SK-N-SH (cell line): ENCODE measurements around the gene NUAK1. TPM values are rescaled to one million over a fixed set of nuclear protein-coding genes. Genes with fewer than 3 reads are reported as not detected.

Source experiments
- CTCF ChIA-PET: fragments of 300-600, 350-600 bp; formaldehyde crosslinking; extraction: SDS; loops from one replicate; lab custom pipeline; 2021; lab: Yijun Ruan, JAX
- POLR2A ChIA-PET: fragments of 350-600 bp; sonication (Branson Sonifier 250); formaldehyde crosslinking; extraction: SDS; loops from one replicate; lab custom pipeline; 2020; ENCODE audit warnings: antibody characterized with exemption, inconsistent platforms; lab: Yijun Ruan, JAX
- DNase-seq: peaks from one replicate; pipeline ENCODE4 v3.0.0; 2012
- H2AFZ ChIP-seq: fragments of 200-600 bp; sonication (generic); 2 replicates; pipeline ENCODE4 v1.8.1; 2016; ENCODE audit warnings: antibody characterized with exemption, mild to moderate bottlenecking, low read depth
- H3F3A ChIP-seq: fragments of 200-600 bp; sonication (generic); replicated peaks from 2 replicates; pipeline ENCODE3; 2016; ENCODE audit warnings: antibody characterized with exemption, mild to moderate bottlenecking; ENCODE audit not compliant: insufficient read depth
- H3K27ac ChIP-seq, 2 experiments: fragments of 200-500 bp in 1 of 2; fragments of 200-600 bp in 1 of 2; sonication (Bioruptor generic) in 1 of 2; sonication (generic), shearing (Covaris generic) in 1 of 2; 2 replicates each; pipeline versions ENCODE4 v1.5.1 to v1.6.1; 2014 to 2016; ENCODE audit warnings: low read depth in 2 of 2, inconsistent platforms in 1 of 2, low read length in 1 of 2, mild to moderate bottlenecking in 1 of 2, mixed read lengths in 1 of 2
- H3K27me3 ChIP-seq: fragments of 200-600 bp; sonication (generic), shearing (Covaris generic); 2 replicates; pipeline ENCODE4 v1.6.1; 2016; ENCODE audit warnings: mixed run types; ENCODE audit not compliant: insufficient read depth
- H3K36me3 ChIP-seq, 2 experiments: fragments of 200-500 bp in 1 of 2; fragments of 200-600 bp in 1 of 2; sonication (Bioruptor generic) in 1 of 2; sonication (generic) in 1 of 2; replicated peaks in 1 of 2; 2 replicates each; pipeline versions ENCODE3 to v1.5.1; 2014 to 2016; ENCODE audit warnings: low read length in 1 of 2, mild to moderate bottlenecking in 1 of 2; ENCODE audit not compliant: insufficient read depth in 2 of 2, control insufficient read depth in 1 of 2
- H3K4me1 ChIP-seq, 2 experiments: fragments of 200-500 bp in 1 of 2; fragments of 200-600 bp in 1 of 2; sonication (Bioruptor generic) in 1 of 2; sonication (generic), shearing (Covaris generic) in 1 of 2; 2 replicates each; pipeline versions ENCODE4 v1.5.1 to v1.6.1; 2014 to 2016; ENCODE audit warnings: low read depth in 1 of 2, low read length in 1 of 2, mixed run types in 1 of 2; ENCODE audit not compliant: insufficient read depth in 2 of 2, control insufficient read depth in 1 of 2
- H3K4me2 ChIP-seq: fragments of 200-600 bp; sonication (generic), shearing (Covaris generic); 2 replicates; pipeline ENCODE4 v1.6.1; 2017; ENCODE audit warnings: mixed run types
- H3K4me3 ChIP-seq, 2 experiments: fragments of 200-500 bp in 1 of 2; fragments of 200-600 bp in 1 of 2; sonication (Bioruptor generic) in 1 of 2; sonication (generic), shearing (Covaris generic) in 1 of 2; 2 replicates each; pipeline versions ENCODE4 v1.5.1 to v1.8.1; 2014 to 2016; ENCODE audit warnings: low read depth in 2 of 2, inconsistent platforms in 1 of 2, low read length in 1 of 2, mild to moderate bottlenecking in 1 of 2, mixed read lengths in 1 of 2, moderate library complexity in 1 of 2
- H3K79me2 ChIP-seq: fragments of 200-600 bp; sonication (generic); 2 replicates; pipeline ENCODE4 v1.8.1; 2017; ENCODE audit warnings: mild to moderate bottlenecking; ENCODE audit not compliant: insufficient read depth
- H3K9ac ChIP-seq: fragments of 200-600 bp; sonication (generic); 2 replicates; pipeline ENCODE4 v1.6.1; 2017; ENCODE audit warnings: mixed run types
- H3K9me2 ChIP-seq: fragments of 200-600 bp; sonication (generic); 2 replicates; pipeline ENCODE4 v1.6.1; 2017; ENCODE audit warnings: mixed run types
- H3K9me3 ChIP-seq: fragments of 200-600 bp; sonication (generic); 2 replicates; pipeline ENCODE4 v1.6.1; 2017; ENCODE audit warnings: mixed run types, mild to moderate bottlenecking, moderate library complexity
- H4K20me1 ChIP-seq: fragments of 200-600 bp; sonication (generic); 2 replicates; pipeline ENCODE4 v1.6.1; 2017; ENCODE audit warnings: mild to moderate bottlenecking, mixed run types; ENCODE audit not compliant: insufficient read depth
- EP300 ChIP-seq, 2 experiments: IDR thresholded peaks; 2 replicates each; pipeline versions ENCODE4 v1.4.0 to v1.6.1; 2012; ENCODE audit warnings: borderline replicate concordance in 1 of 2, low read depth in 1 of 2, low read length in 1 of 2
- FOXM1 ChIP-seq: IDR thresholded peaks from 2 replicates; pipeline ENCODE4 v1.4.0; 2012; ENCODE audit warnings: low read depth, mild to moderate bottlenecking
- JUND ChIP-seq: IDR thresholded peaks from 2 replicates; pipeline ENCODE4 v1.4.0; 2012
- MEF2A ChIP-seq: IDR thresholded peaks from 2 replicates; pipeline ENCODE4 v1.4.0; 2012; ENCODE audit warnings: low read depth, borderline replicate concordance
- MXI1 ChIP-seq: IDR thresholded peaks from 2 replicates; pipeline ENCODE4 v1.6.1; 2012; ENCODE audit warnings: mild to moderate bottlenecking, low read depth, low read length, improper control_type of control experiment
- POLR2AphosphoS5 ChIP-seq: IDR thresholded peaks from 2 replicates; pipeline ENCODE4 v1.6.1; 2012; ENCODE audit warnings: low read depth, low read length
- RFX5 ChIP-seq: IDR thresholded peaks from 2 replicates; pipeline ENCODE4 v1.6.1; 2012; ENCODE audit warnings: mild to moderate bottlenecking, improper control_type of control experiment, low read length
- RXRA ChIP-seq: IDR thresholded peaks from 2 replicates; pipeline ENCODE4 v1.4.0; 2012; ENCODE audit warnings: low read depth, mild to moderate bottlenecking, borderline replicate concordance
- YY1 ChIP-seq: IDR thresholded peaks from 2 replicates; pipeline ENCODE4 v1.4.0; 2012; ENCODE audit warnings: low read depth, mild to moderate bottlenecking
- ZBTB33 ChIP-seq: IDR thresholded peaks from 2 replicates; pipeline ENCODE4 v1.4.0; 2012; ENCODE audit warnings: low read depth, borderline replicate concordance
- WGBS: methylation state at CpG from one replicate; pipeline ENCODE4 v1.1.6; 2017; ENCODE audit warnings: low lambda C conversion rate; 5-methylcytosine and 5-hydroxymethylcytosine counted together
- polyA plus RNA-seq, 3 experiments: library from polyadenylated mRNA; depleted of rRNA; stranded (reverse); fragments of >200 nt; gene quantifications; 2 replicates each; pipeline ENCODE4 v1.2.3, GENCODE V29; 2012
- TF ChIP-seq, protein P1 (sequence below): fragments of 150-350 bp; IDR thresholded peaks from 2 replicates; pipeline ENCODE4 v1.6.1; 2017; ENCODE audit warnings: antibody characterized with exemption, low read length, low read depth, borderline replicate concordance
- TF ChIP-seq, protein P2 (sequence below): fragments of 200-600 bp; sonication (generic); IDR thresholded peaks from 2 replicates; pipeline ENCODE4 v1.6.1; 2017; ENCODE audit warnings: antibody characterized with exemption, mild to moderate bottlenecking, moderate library complexity

NUAK1 gene
- polyA plus RNA-seq, 1 of the 3 experiments (the other 2 are of a cell fraction), result 8.1 TPM

DNA sequence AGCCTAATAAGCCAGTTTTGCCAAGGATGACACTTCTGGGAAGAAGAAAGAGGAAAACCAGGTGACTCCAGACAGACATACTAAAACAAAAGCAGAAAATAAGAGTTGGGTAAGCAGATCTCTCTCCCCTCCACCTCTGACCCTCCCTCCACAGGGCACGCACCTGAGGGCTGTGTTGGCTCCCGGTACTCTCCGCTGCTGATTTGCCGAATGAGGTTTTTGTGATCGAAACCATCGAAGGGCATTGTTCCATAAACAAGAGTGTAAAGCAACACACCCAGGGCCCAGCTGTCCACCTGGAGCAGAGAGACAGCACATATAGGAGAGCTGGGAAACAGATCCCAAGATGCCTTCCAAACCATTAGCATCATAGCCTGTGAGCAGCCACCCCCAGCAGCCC is 68.1 kb downstream of the NUAK1 start (continued):
- TF ChIP-seq, protein P1, sequence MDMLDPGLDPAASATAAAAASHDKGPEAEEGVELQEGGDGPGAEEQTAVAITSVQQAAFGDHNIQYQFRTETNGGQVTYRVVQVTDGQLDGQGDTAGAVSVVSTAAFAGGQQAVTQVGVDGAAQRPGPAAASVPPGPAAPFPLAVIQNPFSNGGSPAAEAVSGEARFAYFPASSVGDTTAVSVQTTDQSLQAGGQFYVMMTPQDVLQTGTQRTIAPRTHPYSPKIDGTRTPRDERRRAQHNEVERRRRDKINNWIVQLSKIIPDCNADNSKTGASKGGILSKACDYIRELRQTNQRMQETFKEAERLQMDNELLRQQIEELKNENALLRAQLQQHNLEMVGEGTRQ, result no peak
- TF ChIP-seq JUND, result no peak
- TF ChIP-seq MXI1, result no peak
- TF ChIP-seq MEF2A, result no peak
- no peak for TF ChIP-seq RXRA
- no peak for TF ChIP-seq POLR2AphosphoS5
- TF ChIP-seq RFX5, result no peak
- no peak for TF ChIP-seq ZBTB33

DNA sequence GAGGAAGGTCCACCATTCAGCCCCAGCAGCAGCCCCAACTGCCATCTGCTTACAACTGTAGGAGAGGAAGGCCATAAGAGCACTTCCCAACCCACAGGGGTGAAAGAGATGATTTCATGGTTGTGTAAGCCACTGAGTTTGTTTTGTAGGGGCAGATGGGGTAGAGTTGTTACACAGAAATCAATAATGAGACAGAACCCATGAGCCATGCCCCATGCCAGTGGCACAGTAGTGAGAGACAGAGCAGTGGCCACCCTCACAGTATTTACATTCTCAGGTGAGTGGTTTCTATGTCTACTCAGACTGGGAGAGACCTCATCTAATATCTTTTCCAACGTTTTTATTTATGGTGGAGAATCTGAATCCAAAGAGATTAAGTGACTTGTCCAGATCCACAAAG is 68.6 kb downstream of the NUAK1 start:
- Histone ChIP-seq H3K36me3 (peaks cover 49 to 75% of the 10 kb centered on the region in 2 experiments), H3K27ac (no peak overlapping the region), H3K27me3 (no peaks in the 10 kb centered on the region), H3K9ac (no peak overlapping the region), H3K4me1 (peaks cover 3 to 9% of the 10 kb centered on the region in 2 experiments; a peak in 2 of 4 replicates), H3K9me2 (no peaks in the 10 kb centered on the region), H4K20me1 (no peaks in the 10 kb centered on the region; the same call in 1 of the 2 replicates), H2AFZ (no peak overlapping the region), H3K4me3 (no peak overlapping the region), H3K79me2 (peaks cover 51% of the 10 kb centered on the region), H3F3A (peaks cover 20% of the 10 kb centered on the region), H3K4me2 (no peak overlapping the region), H3K9me3 (no peaks in the 10 kb centered on the region)
- ChIA-PET CTCF (no interaction called here), POLR2A (no interaction called here)
- TF ChIP-seq, protein P2, sequence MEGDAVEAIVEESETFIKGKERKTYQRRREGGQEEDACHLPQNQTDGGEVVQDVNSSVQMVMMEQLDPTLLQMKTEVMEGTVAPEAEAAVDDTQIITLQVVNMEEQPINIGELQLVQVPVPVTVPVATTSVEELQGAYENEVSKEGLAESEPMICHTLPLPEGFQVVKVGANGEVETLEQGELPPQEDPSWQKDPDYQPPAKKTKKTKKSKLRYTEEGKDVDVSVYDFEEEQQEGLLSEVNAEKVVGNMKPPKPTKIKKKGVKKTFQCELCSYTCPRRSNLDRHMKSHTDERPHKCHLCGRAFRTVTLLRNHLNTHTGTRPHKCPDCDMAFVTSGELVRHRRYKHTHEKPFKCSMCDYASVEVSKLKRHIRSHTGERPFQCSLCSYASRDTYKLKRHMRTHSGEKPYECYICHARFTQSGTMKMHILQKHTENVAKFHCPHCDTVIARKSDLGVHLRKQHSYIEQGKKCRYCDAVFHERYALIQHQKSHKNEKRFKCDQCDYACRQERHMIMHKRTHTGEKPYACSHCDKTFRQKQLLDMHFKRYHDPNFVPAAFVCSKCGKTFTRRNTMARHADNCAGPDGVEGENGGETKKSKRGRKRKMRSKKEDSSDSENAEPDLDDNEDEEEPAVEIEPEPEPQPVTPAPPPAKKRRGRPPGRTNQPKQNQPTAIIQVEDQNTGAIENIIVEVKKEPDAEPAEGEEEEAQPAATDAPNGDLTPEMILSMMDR, result no peak
- no peak for TF ChIP-seq EP300 (IDR thresholded peaks at IDR 0.05; ENCODE audit: borderline replicate concordance in 1 of 2, low read depth in 1 of 2, low read length in 1 of 2)
- TF ChIP-seq ZBTB33, result no peak
- no peak for TF ChIP-seq FOXM1
- no peak for TF ChIP-seq MEF2A
- TF ChIP-seq YY1, result no peak
- no peak for DNase-seq
- 50% methylated on average over 1 of the region's 1 CpG for WGBS
